Liver (tissue), 3 donors: ENCODE data around the gene CARMIL1.

Experiments used
- CTCF ChIP-seq: fragments of 150-350 bp; IDR thresholded peaks from 2 replicates; pipeline ENCODE4 v1.5.1; 2017; ENCODE audit warnings: improper control_type of control experiment, low read depth, low read length; ENCODE audit not compliant: missing input control
- FOXA1 ChIP-seq: IDR thresholded peaks from 2 replicates; pipeline ENCODE4 v1.6.1; 2016; ENCODE audit warnings: antibody characterized with exemption
- GABPA ChIP-seq, 2 donors: IDR thresholded peaks in 1 of 2; conservative IDR thresholded peaks in 1 of 2; 2 replicates each; pipeline ENCODE4 v1.6.1; 2016; ENCODE audit warnings: antibody characterized with exemption in 2 of 2, mild to moderate bottlenecking in 1 of 2, moderate library complexity in 1 of 2
- JUND ChIP-seq, 2 donors: IDR thresholded peaks; 2 replicates each; pipeline ENCODE4 v1.6.1; 2016; ENCODE audit warnings: antibody characterized with exemption in 2 of 2
- MAX ChIP-seq: IDR thresholded peaks from 2 replicates; pipeline ENCODE4 v1.6.1; 2016; ENCODE audit warnings: antibody characterized with exemption
- RAD21 ChIP-seq, 2 donors: IDR thresholded peaks; 2 replicates each; pipeline ENCODE4 v1.6.1; 2016; ENCODE audit warnings: antibody characterized with exemption in 2 of 2, mild to moderate bottlenecking in 2 of 2
- RXRA ChIP-seq, 2 donors: IDR thresholded peaks; 2 replicates each; pipeline ENCODE4 v1.6.1; 2017 to 2018; ENCODE audit warnings: antibody characterized with exemption in 2 of 2, mild to moderate bottlenecking in 1 of 2
- SP1 ChIP-seq: IDR thresholded peaks from 2 replicates; pipeline ENCODE4 v1.6.1; 2018; ENCODE audit warnings: antibody characterized with exemption, mild to moderate bottlenecking
- TAF1 ChIP-seq: conservative IDR thresholded peaks from 2 replicates; pipeline ENCODE4 v1.6.1; 2016; ENCODE audit warnings: antibody characterized with exemption, mild to moderate bottlenecking
- YY1 ChIP-seq: IDR thresholded peaks from 2 replicates; pipeline ENCODE4 v1.6.1; 2016; ENCODE audit warnings: antibody characterized with exemption, mild to moderate bottlenecking
- ZBTB33 ChIP-seq: IDR thresholded peaks from 2 replicates; pipeline ENCODE4 v1.6.1; 2016; ENCODE audit warnings: antibody characterized with exemption
- TF ChIP-seq, protein P1 (sequence below): IDR thresholded peaks from 2 replicates; pipeline ENCODE4 v1.6.1; 2016; ENCODE audit warnings: antibody characterized with exemption, mild to moderate bottlenecking
- TF ChIP-seq, protein P2 (sequence below): IDR thresholded peaks from 2 replicates; pipeline ENCODE4 v1.6.1; 2016; ENCODE audit warnings: antibody characterized with exemption
- donor health status: healthy.
- donor health status: healthy.

- no peak for TF ChIP-seq SP1
- TF ChIP-seq MAX, result no peak
- no peak for TF ChIP-seq YY1
- no peak for TF ChIP-seq CTCF
- no peak for TF ChIP-seq RAD21 (IDR thresholded peaks at IDR 0.05)
- TF ChIP-seq, protein P1, sequence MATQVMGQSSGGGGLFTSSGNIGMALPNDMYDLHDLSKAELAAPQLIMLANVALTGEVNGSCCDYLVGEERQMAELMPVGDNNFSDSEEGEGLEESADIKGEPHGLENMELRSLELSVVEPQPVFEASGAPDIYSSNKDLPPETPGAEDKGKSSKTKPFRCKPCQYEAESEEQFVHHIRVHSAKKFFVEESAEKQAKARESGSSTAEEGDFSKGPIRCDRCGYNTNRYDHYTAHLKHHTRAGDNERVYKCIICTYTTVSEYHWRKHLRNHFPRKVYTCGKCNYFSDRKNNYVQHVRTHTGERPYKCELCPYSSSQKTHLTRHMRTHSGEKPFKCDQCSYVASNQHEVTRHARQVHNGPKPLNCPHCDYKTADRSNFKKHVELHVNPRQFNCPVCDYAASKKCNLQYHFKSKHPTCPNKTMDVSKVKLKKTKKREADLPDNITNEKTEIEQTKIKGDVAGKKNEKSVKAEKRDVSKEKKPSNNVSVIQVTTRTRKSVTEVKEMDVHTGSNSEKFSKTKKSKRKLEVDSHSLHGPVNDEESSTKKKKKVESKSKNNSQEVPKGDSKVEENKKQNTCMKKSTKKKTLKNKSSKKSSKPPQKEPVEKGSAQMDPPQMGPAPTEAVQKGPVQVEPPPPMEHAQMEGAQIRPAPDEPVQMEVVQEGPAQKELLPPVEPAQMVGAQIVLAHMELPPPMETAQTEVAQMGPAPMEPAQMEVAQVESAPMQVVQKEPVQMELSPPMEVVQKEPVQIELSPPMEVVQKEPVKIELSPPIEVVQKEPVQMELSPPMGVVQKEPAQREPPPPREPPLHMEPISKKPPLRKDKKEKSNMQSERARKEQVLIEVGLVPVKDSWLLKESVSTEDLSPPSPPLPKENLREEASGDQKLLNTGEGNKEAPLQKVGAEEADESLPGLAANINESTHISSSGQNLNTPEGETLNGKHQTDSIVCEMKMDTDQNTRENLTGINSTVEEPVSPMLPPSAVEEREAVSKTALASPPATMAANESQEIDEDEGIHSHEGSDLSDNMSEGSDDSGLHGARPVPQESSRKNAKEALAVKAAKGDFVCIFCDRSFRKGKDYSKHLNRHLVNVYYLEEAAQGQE, result no peak
- no peak for TF ChIP-seq GABPA (IDR thresholded peaks at IDR 0.05 in 1 of 2, conservative IDR thresholded peaks at IDR 0.05 in 1 of 2)
- no peak for TF ChIP-seq TAF1
- TF ChIP-seq, protein P2, sequence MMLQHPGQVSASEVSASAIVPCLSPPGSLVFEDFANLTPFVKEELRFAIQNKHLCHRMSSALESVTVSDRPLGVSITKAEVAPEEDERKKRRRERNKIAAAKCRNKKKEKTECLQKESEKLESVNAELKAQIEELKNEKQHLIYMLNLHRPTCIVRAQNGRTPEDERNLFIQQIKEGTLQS, result no peak
- TF ChIP-seq JUND (IDR thresholded peaks at IDR 0.05), result no peak
- no peak for TF ChIP-seq ZBTB33
- TF ChIP-seq RXRA (IDR thresholded peaks at IDR 0.05), result no peak
- TF ChIP-seq FOXA1, result no peak
These were observed 170.6 kb downstream of the CARMIL1 start for GRCh38 chr6:25449774-25450173.
